A549 (cell line): ENCODE data around the gene VAT1L. TPM values are rescaled to one million over a fixed set of nuclear protein-coding genes. Genes with fewer than 3 reads are reported as not detected.

Experiments
- ATAC-seq, 2 experiments: fragments of 200-7000 bp in 1 of 2; fragments of >200 bp in 1 of 2; cut with Nextera tagmentation in 1 of 2; cut with Tn5 transposase in 1 of 2; 3 replicates each; pipeline versions ENCODE4 v1.8.0 to v1.9.1; 2018 to 2020; ENCODE audit warnings: mild to moderate bottlenecking in 1 of 2, moderate library complexity in 1 of 2
- CTCF ChIA-PET: fragments of 300-600 bp; sonication (Branson Sonifier 250); formaldehyde crosslinking; extraction: SDS; loops from one replicate; lab custom pipeline; 2021; ENCODE audit warnings: antibody characterized with exemption, inconsistent platforms; lab: Yijun Ruan, JAX
- POLR2A ChIA-PET: fragments of 350-600 bp; formaldehyde crosslinking; extraction: SDS; loops from one replicate; lab custom pipeline; 2021; ENCODE audit warnings: antibody characterized with exemption, inconsistent platforms; lab: Yijun Ruan, JAX
- DNase-seq, 2 experiments: peaks; one replicate each; pipeline versions ENCODE4 v3.0.0 to v3.0.0-alpha.2; 2011 to 2016; ENCODE audit warnings: low read depth in 1 of 2, low spot score in 1 of 2
- FAIRE-seq: peaks from 2 replicates; lab custom pipeline; 2011; peaks lifted over from hg19 to GRCh38; lab: Jason Lieb, UNC
- H3K27ac ChIP-seq, 2 experiments: fragments of >200 bp; sonication (Bioruptor Twin); formaldehyde crosslinking; 3 replicates each; pipeline ENCODE4 v1.5.1; 2016 to 2017
- H3K4me1 ChIP-seq: fragments of >200 bp; sonication (Bioruptor Twin); formaldehyde crosslinking; 3 replicates; pipeline ENCODE4 v1.6.1; 2016
- H3K4me2 ChIP-seq: fragments of >200 bp; sonication (Bioruptor Twin); formaldehyde crosslinking; 3 replicates; pipeline ENCODE4 v1.6.1; 2016
- H3K4me3 ChIP-seq: fragments of >200 bp; sonication (Bioruptor Twin); formaldehyde crosslinking; 3 replicates; pipeline ENCODE4 v1.5.1; 2016
- H3K9me3 ChIP-seq: fragments of >200 bp; sonication (Bioruptor Twin); formaldehyde crosslinking; 3 replicates; pipeline ENCODE4 v1.6.1; 2016
- CBX2 ChIP-seq: fragments of 200-600 bp; sonication (generic); IDR thresholded peaks from 2 replicates; pipeline ENCODE4 v1.6.1; 2016; ENCODE audit warnings: low read depth, mild to moderate bottlenecking, borderline replicate concordance
- CHD2 ChIP-seq: fragments of 150-350 bp; IDR thresholded peaks from 2 replicates; pipeline ENCODE4 v1.6.1; 2014; ENCODE audit warnings: low read length; ENCODE audit not compliant: partially characterized antibody
- CTCF ChIP-seq: fragments of >200 bp; sonication (Bioruptor Twin); formaldehyde crosslinking; IDR thresholded peaks from 3 replicates; pipeline ENCODE4 v1.5.1; 2016
- E2F6 ChIP-seq: IDR thresholded peaks from 2 replicates; pipeline ENCODE4 v1.6.1; 2012; ENCODE audit warnings: low read depth, borderline replicate concordance
- EHF ChIP-seq: fragments of 250-450 bp; sonication (Bioruptor Pico); IDR thresholded peaks from 2 replicates; pipeline ENCODE4 v1.5.0; 2020; ENCODE audit warnings: mild to moderate bottlenecking
- ELK1 ChIP-seq: fragments of 150-350 bp; IDR thresholded peaks from 2 replicates; pipeline ENCODE4 v1.6.1; 2014; ENCODE audit warnings: low read depth, mild to moderate bottlenecking, low read length
- ESRRA ChIP-seq: fragments of 150-350 bp; IDR thresholded peaks from 2 replicates; pipeline ENCODE4 v1.6.1; 2014; ENCODE audit warnings: mild to moderate bottlenecking, low read length, borderline replicate concordance
- FOSB ChIP-seq: fragments of 250-450 bp; sonication (Bioruptor Pico); IDR thresholded peaks from 2 replicates; pipeline ENCODE4 v1.5.0; 2020; ENCODE audit warnings: mild to moderate bottlenecking, moderate library complexity
- FOXS1 ChIP-seq: fragments of 250-450 bp; sonication (Bioruptor Pico); IDR thresholded peaks from 2 replicates; pipeline ENCODE4 v1.5.0; 2020; ENCODE audit warnings: mild to moderate bottlenecking, moderate library complexity
- HDAC2 ChIP-seq: fragments of 200-600 bp; sonication (generic); IDR thresholded peaks from 2 replicates; pipeline ENCODE4 v1.6.1; 2016
- JUN ChIP-seq, 2 experiments: fragments of >200 bp; sonication (Bioruptor Twin); formaldehyde crosslinking; IDR thresholded peaks; 2 replicates in 1 of 2; 3 replicates in 1 of 2; pipeline ENCODE4 v1.6.1; 2016 to 2017
- KDM1A ChIP-seq: fragments of 200-600 bp; sonication (generic); IDR thresholded peaks from 2 replicates; pipeline ENCODE4 v1.6.1; 2016; ENCODE audit warnings: low read depth, mild to moderate bottlenecking
- MAFK ChIP-seq: fragments of 450-650 bp; IDR thresholded peaks from 2 replicates; pipeline ENCODE4 v1.6.1; 2014; ENCODE audit not compliant: partially characterized antibody
- MAZ ChIP-seq: fragments of 150-350 bp; IDR thresholded peaks from 2 replicates; pipeline ENCODE4 v1.6.1; 2014; ENCODE audit warnings: antibody characterized with exemption, low read depth, low read length, borderline replicate concordance
- PBX3 ChIP-seq: IDR thresholded peaks from 2 replicates; pipeline ENCODE4 v1.6.1; 2012
- POLR2A ChIP-seq: IDR thresholded peaks from 2 replicates; pipeline ENCODE4 v1.6.1; 2012; ENCODE audit warnings: mild to moderate bottlenecking, low read length
- RAD21 ChIP-seq, 2 experiments: fragments of >200 bp in 1 of 2; sonication (Bioruptor Twin) in 1 of 2; formaldehyde crosslinking in 1 of 2; IDR thresholded peaks in 1 of 2; conservative IDR thresholded peaks in 1 of 2; 2 replicates in 1 of 2; 3 replicates in 1 of 2; pipeline ENCODE4 v1.6.1; 2012 to 2018; ENCODE audit warnings: inconsistent platforms in 1 of 2
- RCOR1 ChIP-seq: fragments of 150-350 bp; IDR thresholded peaks from 2 replicates; pipeline ENCODE4 v1.6.1; 2014; ENCODE audit warnings: antibody characterized with exemption, low read length, low read depth
- RFX5 ChIP-seq: fragments of 450-650 bp; IDR thresholded peaks from 2 replicates; pipeline ENCODE4 v1.7.1; 2014; ENCODE audit warnings: antibody characterized with exemption, mild to moderate bottlenecking, moderate library complexity
- RNF2 ChIP-seq: fragments of 200-600 bp; sonication (generic); IDR thresholded peaks from 2 replicates; pipeline ENCODE4 v1.6.1; 2016; ENCODE audit warnings: low read depth, mild to moderate bottlenecking, antibody characterized with exemption, moderate library complexity, borderline replicate concordance
- SMC3 ChIP-seq: fragments of >200 bp; sonication (Bioruptor Twin); formaldehyde crosslinking; IDR thresholded peaks from 3 replicates; pipeline ENCODE4 v1.6.1; 2018; ENCODE audit warnings: inconsistent platforms
- USF2 ChIP-seq: fragments of 450-650 bp; IDR thresholded peaks from 2 replicates; pipeline ENCODE4 v1.6.1; 2014; ENCODE audit warnings: antibody characterized with exemption
- ZC3H11A ChIP-seq: fragments of 450-650 bp; IDR thresholded peaks from 2 replicates; pipeline ENCODE4 v1.6.1; 2014; ENCODE audit warnings: antibody characterized with exemption, mild to moderate bottlenecking
- WGBS: methylation state at CpG from one replicate; pipeline ENCODE4 v1.1.6; 2017; ENCODE audit errors: missing lambda C conversion rate; 5-methylcytosine and 5-hydroxymethylcytosine counted together
- polyA plus RNA-seq, 4 experiments: library from polyadenylated mRNA; depleted of rRNA in 3 of 4; stranded (reverse); fragments of >200 nt; fragmentation: RNase III in 1 of 4; extraction: RNeasy Plus Mini Kit Qiagen cat#74134 plus additional on column Dnase treatment in 1 of 4; gene quantifications; 2 replicates in 3 of 4; 3 replicates in 1 of 4; pipeline ENCODE4 v1.2.3, GENCODE V29; 2011 to 2017

Gene VAT1L
- polyA plus RNA-seq, 2 of the 4 experiments (the other 2 are of a cell fraction) = not detected

- TF ChIP-seq CTCF = no peak; the same call in 2 of the 3 replicates
- TF ChIP-seq ESRRA = no peak
- no peak for TF ChIP-seq POLR2A
- TF ChIP-seq RAD21 (conservative IDR thresholded peaks at IDR 0.05 in 1 of 2, IDR thresholded peaks at IDR 0.05 in 1 of 2) = no peak
- TF ChIP-seq MAFK = no peak
- TF ChIP-seq USF2 = no peak
- no peak for TF ChIP-seq MAZ
Observed at GRCh38 chr16:77784441-77785372, 3.7 kb upstream of the VAT1L start (continued).

GRCh38 chr16:77785373-77785764 is 3.0 kb upstream of the VAT1L start:
- ATAC-seq = no peak
- TF ChIP-seq HDAC2 (no peak), KDM1A (no peak), FOXS1 (CRISPR knock-in tag) (no peak), RFX5 (no peak), CHD2 (no peak), ZC3H11A (no peak), RCOR1 (no peak), E2F6 (no peak), PBX3 (no peak)
- Histone ChIP-seq H3K27ac (no peak overlapping the region), H3K9me3 (no peaks in the 10 kb centered on the region), H3K4me2 (no peak overlapping the region), H3K4me1 (peaks cover 9% of the 10 kb centered on the region; the same call in 1 of the 3 replicates), H3K4me3 (no peak overlapping the region)
- POLR2A ChIA-PET = no interaction called here
- FAIRE-seq = no peak
- no peak for DNase-seq
- 52% methylated on average over 2 of the region's 2 CpGs for WGBS
- CTCF ChIA-PET = interaction anchor here (1.6 kb wide), 1 partner anchor 14 kb away, joined by 4 read pairs; no protein-coding TSS in a partner anchor

GRCh38 chr16:77786186-77786847 is 2.0 kb upstream of the VAT1L start:
- CTCF ChIA-PET = no interaction called here
- FAIRE-seq (no peak), DNase-seq (no peak), ATAC-seq (no peak)
- WGBS = 36% methylated on average over 5 of the region's 5 CpGs
- no peak overlapping the region for H3K4me3 ChIP-seq
- TF ChIP-seq SMC3 = no peak
- TF ChIP-seq USF2 = no peak
- TF ChIP-seq JUN (IDR thresholded peaks at IDR 0.05) = no peak
- no peak for TF ChIP-seq CBX2
- TF ChIP-seq FOSB (CRISPR knock-in tag) = no peak
- TF ChIP-seq ELK1 = no peak
- no peak for TF ChIP-seq RNF2
- TF ChIP-seq EHF (CRISPR knock-in tag) = no peak
- no peak for TF ChIP-seq ESRRA
- H3K4me1 ChIP-seq = peaks cover 4% of the 10 kb centered on the region; the same call in 1 of the 3 replicates
- no peaks in the 10 kb centered on the region for H3K9me3 ChIP-seq
- POLR2A ChIA-PET = no interaction called here
- H3K27ac ChIP-seq = no peak overlapping the region
- H3K4me2 ChIP-seq = no peak overlapping the region
